Measurements from ENCODE around the gene HGFAC. TPM values are rescaled to one million over a fixed set of nuclear protein-coding genes. Genes with fewer than 3 reads are reported as not detected.
A peak's percentile ranks its signal among the peaks of the same experiment; 100 is the strongest.

HGFAC gene
- total RNA-seq, 6 donors from 2014 or later: 0.20 to 1.1 (median 0.49) TPM; not detected in 1

- 85 to 98% methylated on average over 11 to 15 of the region's 15 CpGs for WGBS, 2 donors
- Histone ChIP-seq H3K27me3 (no peaks in the 10 kb centered on the region), H3K27ac (no peak overlapping the region), H3K36me3 (no peaks in the 10 kb centered on the region), H3K9me3 (no peaks in the 10 kb centered on the region), H3K4me3 (no peak overlapping the region), H3K4me1 (peaks cover 0 to 11% (median 0%) of the 10 kb centered on the region in 4 donors)
- DNase-seq: peak in 1 of 2 donors; percentile 51
- TF ChIP-seq POLR2A (IDR thresholded peaks at IDR 0.05): no peak
- no peak for TF ChIP-seq POLR2AphosphoS5 (IDR thresholded peaks at IDR 0.05)
- TF ChIP-seq CTCF (IDR thresholded peaks at IDR 0.05): no peak
- no peak for TF ChIP-seq EP300 (IDR thresholded peaks at IDR 0.05)
- no peak for ATAC-seq (ENCODE audit: low FRiP score in 2 of 2)
These were observed 30.1 kb downstream of the HGFAC start for GRCh38 chr4:3471886-3472285.

DNA sequence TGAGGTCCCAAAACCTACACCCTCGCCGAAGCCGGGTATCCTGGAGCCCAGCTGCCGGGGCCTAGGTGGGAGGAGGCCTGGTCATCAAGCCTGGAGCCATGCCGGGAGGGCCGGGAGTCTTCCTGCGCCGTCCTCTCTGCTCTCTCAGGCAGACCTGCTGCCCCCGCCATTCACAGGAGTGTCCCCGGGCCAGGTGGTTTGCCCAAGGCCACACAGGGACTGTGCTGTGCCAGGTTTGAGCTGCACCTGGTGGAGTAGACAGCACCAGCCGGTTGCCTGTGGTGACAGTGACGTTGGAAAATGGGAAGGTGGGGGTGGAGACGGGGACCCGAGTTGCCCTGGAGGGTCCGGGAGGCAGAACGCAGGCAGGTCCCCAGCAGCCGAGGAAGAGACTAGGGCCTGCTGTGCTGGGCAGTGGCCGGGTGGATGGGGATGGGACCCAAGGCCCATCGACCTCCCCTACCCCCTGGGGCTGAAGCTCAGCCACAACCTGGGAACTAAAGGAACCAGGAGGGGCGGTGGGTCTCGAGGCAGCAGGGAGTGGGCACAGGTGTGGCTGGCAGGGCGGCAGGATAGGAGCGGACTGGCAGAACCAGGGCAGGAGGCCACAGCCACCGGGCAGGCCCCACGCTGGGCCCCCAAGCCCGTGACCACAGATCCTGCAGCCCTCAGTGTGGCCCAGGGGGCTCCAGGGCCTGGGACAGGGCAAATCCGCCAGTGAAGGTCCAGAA lies 30.8 kb downstream of the HGFAC start:
- Histone ChIP-seq H3K4me1 (peaks cover 0 to 11% (median 0%) of the 10 kb centered on the region in 4 donors), H3K27ac (no peak overlapping the region), H3K27me3 (no peaks in the 10 kb centered on the region), H3K9me3 (no peaks in the 10 kb centered on the region), H3K36me3 (no peaks in the 10 kb centered on the region), H3K4me3 (no peak overlapping the region)
- ATAC-seq (ENCODE audit: low FRiP score in 2 of 2) (no peak), DNase-seq (peak in 1 of 2 donors; percentile 67)
- no peak for TF ChIP-seq EP300 (IDR thresholded peaks at IDR 0.05)
- no peak for TF ChIP-seq POLR2A (IDR thresholded peaks at IDR 0.05)
- no peak for TF ChIP-seq CTCF (IDR thresholded peaks at IDR 0.05)
- no peak for TF ChIP-seq POLR2AphosphoS5 (IDR thresholded peaks at IDR 0.05)
- WGBS, 2 donors: 92% methylated on average over 19 to 27 of the region's 27 CpGs

DNA sequence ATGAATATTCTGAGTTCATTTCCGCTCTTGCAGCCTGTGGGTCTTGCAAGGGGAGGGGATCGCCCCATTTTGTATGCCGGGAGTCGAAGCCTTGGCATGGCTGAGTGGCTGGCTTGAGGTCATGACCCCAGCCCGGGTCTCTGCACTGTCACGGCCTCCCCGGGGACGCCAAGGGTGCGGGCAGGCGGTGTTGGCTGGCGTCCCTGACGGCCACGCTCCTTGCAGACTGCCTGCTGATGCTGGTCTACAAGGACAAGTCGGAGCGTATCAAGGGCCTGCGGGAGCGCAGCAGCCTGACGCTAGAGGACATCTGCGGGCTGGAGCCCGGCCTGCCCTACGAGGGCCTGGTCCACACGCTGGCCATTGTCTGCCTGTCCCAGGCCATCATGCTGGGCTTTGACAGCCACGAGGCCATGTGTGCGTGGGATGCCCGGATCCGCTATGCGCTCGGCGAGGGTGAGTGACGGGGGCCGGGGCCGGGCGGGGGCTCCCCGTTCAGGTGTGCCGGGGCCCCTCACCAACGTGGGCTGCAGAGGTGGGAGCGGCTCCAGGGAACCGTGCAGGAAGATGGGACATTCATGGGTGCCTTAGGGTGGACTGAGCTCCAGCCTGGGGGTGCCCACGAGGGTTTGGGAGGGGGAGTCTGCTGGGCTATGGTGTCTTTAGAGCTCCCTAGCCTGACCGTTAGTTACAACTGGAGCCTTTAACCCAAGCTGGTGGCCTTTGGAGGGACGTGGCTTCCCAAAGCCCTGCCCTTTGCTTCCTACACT lies 31.6 kb downstream of the HGFAC start:
- Histone ChIP-seq H3K27me3 (no peaks in the 10 kb centered on the region), H3K36me3 (no peaks in the 10 kb centered on the region), H3K4me1 (peaks cover 0 to 11% (median 0%) of the 10 kb centered on the region in 4 donors), H3K4me3 (no peak overlapping the region), H3K9me3 (no peaks in the 10 kb centered on the region), H3K27ac (no peak overlapping the region)
- peak in 1 of 2 donors; percentile 79 for DNase-seq
- no peak for TF ChIP-seq EP300 (IDR thresholded peaks at IDR 0.05)
- TF ChIP-seq POLR2A (IDR thresholded peaks at IDR 0.05): no peak
- no peak for TF ChIP-seq POLR2AphosphoS5 (IDR thresholded peaks at IDR 0.05)
- no peak for TF ChIP-seq CTCF (IDR thresholded peaks at IDR 0.05)
- no peak for ATAC-seq (ENCODE audit: low FRiP score in 2 of 2)
- WGBS, 2 donors: 85 to 87% methylated on average over 10 to 37 of the region's 41 CpGs

DNA sequence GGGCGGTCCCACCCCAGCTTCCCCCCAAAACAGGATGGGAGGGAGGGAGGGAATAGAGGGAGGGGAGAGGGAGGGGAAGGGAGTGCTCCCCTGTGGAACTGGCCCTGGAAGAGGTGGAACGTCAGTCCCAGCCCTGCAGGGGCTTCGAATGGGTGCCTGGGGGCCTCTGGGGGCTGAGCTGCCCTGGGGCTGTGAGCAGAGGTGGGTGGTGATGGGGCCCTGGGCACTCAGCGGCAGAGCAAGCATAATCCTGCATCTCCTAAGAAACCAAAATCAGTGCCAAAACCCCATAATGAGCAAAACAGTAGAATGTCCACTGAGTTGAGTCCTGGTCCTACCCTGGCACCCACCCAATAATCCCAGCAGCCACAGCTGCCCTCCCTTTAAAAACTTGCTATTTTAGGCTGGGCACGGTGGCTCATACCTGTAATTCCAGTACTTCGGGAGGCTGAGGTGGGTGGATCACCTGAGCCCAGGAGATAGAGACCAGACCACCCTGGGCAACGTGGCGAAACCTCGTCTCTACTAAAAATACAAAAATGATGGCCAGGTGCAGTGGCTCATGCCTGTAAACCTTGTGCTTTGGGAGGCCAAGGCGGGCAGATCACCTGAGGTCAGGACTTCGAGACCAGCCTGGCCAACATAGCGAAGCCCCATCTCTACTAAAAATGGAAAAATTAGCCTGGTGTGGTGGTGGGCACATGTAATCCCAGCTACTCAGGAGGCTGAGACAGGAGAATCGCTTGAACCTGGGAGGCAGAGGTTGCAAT lies 32.4 kb downstream of the HGFAC start:
- ATAC-seq (ENCODE audit: low FRiP score in 2 of 2) (no peak), DNase-seq (peak in 1 of 2 donors; percentile 33)
- Histone ChIP-seq H3K36me3 (no peaks in the 10 kb centered on the region), H3K4me1 (peaks cover 0 to 11% (median 0%) of the 10 kb centered on the region in 4 donors), H3K27ac (no peak overlapping the region), H3K27me3 (no peaks in the 10 kb centered on the region), H3K4me3 (no peak overlapping the region), H3K9me3 (no peaks in the 10 kb centered on the region)
- WGBS, 2 donors: 86% methylated on average over 12 to 13 of the region's 13 CpGs
- no peak for TF ChIP-seq CTCF (IDR thresholded peaks at IDR 0.05)
- no peak for TF ChIP-seq EP300 (IDR thresholded peaks at IDR 0.05)
- TF ChIP-seq POLR2A (IDR thresholded peaks at IDR 0.05): no peak
- TF ChIP-seq POLR2AphosphoS5 (IDR thresholded peaks at IDR 0.05): no peak

Measured in upper lobe of left lung (tissue), 6 donors.